ENCODE results near the gene OR51F1.
"Not testable (repeated sequence)": the region's sequence is repeated elsewhere in the genome, so short reads cannot be mapped to it uniquely, and the experiment has no call there.

Gene OR51F1

GRCh38 chr11:4722616-4723534 is 46.9 kb downstream of the OR51F1 start:
- H3K36me3 Mint-ChIP-seq, H3K9me3 Mint-ChIP-seq, H3K4me1 Mint-ChIP-seq: not testable (repeated sequence)

More at GRCh38 chr11:4722616-4723534, 46.9 kb downstream of the OR51F1 start:
- peaks cover 11% of the 10 kb centered on the region for H3K27me3 Mint-ChIP-seq
- not testable (repeated sequence) for H3K4me3 Mint-ChIP-seq, H3K27ac Mint-ChIP-seq
